IMR-90 (cell line): Measurements from ENCODE around the gene TIPARP. TPM values are rescaled to one million over a fixed set of nuclear protein-coding genes. Genes with fewer than 3 reads are reported as not detected.

ENCODE experiments used
- ATAC-seq: fragments of 200-7000 bp; cut with Tn5 transposase; 2 replicates; pipeline ENCODE4 v1.9.1; 2020; ENCODE audit warnings: low read depth, mild to moderate bottlenecking, moderate library complexity
- BruUV-seq: library from RNA; stranded (reverse); fragments of 400-500 nt; replicated peaks from 2 replicates; lab custom pipeline; 2021; lab: Mats Ljungman, UMichigan
- CTCF ChIA-PET: fragments of 300-600 bp; formaldehyde crosslinking; extraction: SDS; loops from one replicate; lab custom pipeline; 2021; ENCODE audit warnings: antibody characterized with exemption; lab: Yijun Ruan, JAX
- POLR2A ChIA-PET: fragments of 300-600 bp; sonication (Branson Sonifier 250); formaldehyde crosslinking; loops from one replicate; lab custom pipeline; 2022; ENCODE audit warnings: antibody characterized with exemption; ENCODE audit not compliant: unreplicated experiment; lab: Charles Lee
- DNase-seq: peaks from one replicate; pipeline ENCODE4 v3.0.0; 2013
- H2AFZ ChIP-seq: replicated peaks from 2 replicates; pipeline ENCODE3; 2013; ENCODE audit warnings: low read length, mild to moderate bottlenecking; ENCODE audit not compliant: poor library complexity
- H2AK5ac ChIP-seq: 2 replicates; pipeline ENCODE4 v1.6.1; 2013; ENCODE audit warnings: low read depth, low read length, inconsistent platforms
- H2AK9ac ChIP-seq: replicated peaks from 2 replicates; pipeline ENCODE3; 2013; ENCODE audit warnings: mild to moderate bottlenecking, low read depth, low read length, moderate library complexity; ENCODE audit not compliant: poor library complexity
- H2BK120ac ChIP-seq: 2 replicates; pipeline ENCODE4 v1.6.1; 2013; ENCODE audit warnings: low read depth, low read length, inconsistent platforms
- H2BK15ac ChIP-seq: 3 replicates; pipeline ENCODE4 v1.6.1; 2013; ENCODE audit warnings: low read depth, low read length, inconsistent platforms
- H2BK20ac ChIP-seq: 2 replicates; pipeline ENCODE4 v1.6.1; 2013; ENCODE audit warnings: low read depth, mild to moderate bottlenecking, inconsistent platforms, low read length, moderate library complexity
- H2BK5ac ChIP-seq: 2 replicates; pipeline ENCODE4 v1.6.1; 2013; ENCODE audit warnings: mild to moderate bottlenecking, low read depth, low read length, inconsistent platforms; ENCODE audit not compliant: poor library complexity, severe bottlenecking
- H3K14ac ChIP-seq: replicated peaks from 2 replicates; pipeline ENCODE4 v1.6.1; 2013; ENCODE audit warnings: low read depth, low read length, inconsistent platforms
- H3K18ac ChIP-seq: 2 replicates; pipeline ENCODE4 v1.6.1; 2013; ENCODE audit warnings: low read depth, low read length, control low read depth
- H3K23ac ChIP-seq: 2 replicates; pipeline ENCODE4 v1.6.1; 2013; ENCODE audit warnings: low read depth, low read length, inconsistent platforms
- H3K27ac ChIP-seq: 2 replicates; pipeline ENCODE4 v1.5.1; 2013; ENCODE audit warnings: mild to moderate bottlenecking, control low read depth, low read length; ENCODE audit not compliant: insufficient read depth
- H3K27me3 ChIP-seq: 2 replicates; pipeline ENCODE4 v1.6.1; 2013; ENCODE audit warnings: low read length; ENCODE audit not compliant: control insufficient read depth, insufficient read depth
- H3K36me3 ChIP-seq: 2 replicates; pipeline ENCODE4 v1.6.1; 2013; ENCODE audit warnings: low read length, mixed read lengths; ENCODE audit not compliant: control insufficient read depth, insufficient read depth
- H3K4ac ChIP-seq: 2 replicates; pipeline ENCODE4 v1.6.1; 2013; ENCODE audit warnings: low read depth, low read length, inconsistent platforms
- H3K4me1 ChIP-seq: 2 replicates; pipeline ENCODE4 v1.6.1; 2013; ENCODE audit warnings: low read length, mixed read lengths; ENCODE audit not compliant: control insufficient read depth, insufficient read depth
- H3K4me2 ChIP-seq: 2 replicates; pipeline ENCODE4 v1.6.1; 2013; ENCODE audit warnings: low read depth, mild to moderate bottlenecking, control low read depth, low read length, moderate library complexity
- H3K4me3 ChIP-seq: 2 replicates; pipeline ENCODE4 v1.5.1; 2013; ENCODE audit warnings: low read depth, mild to moderate bottlenecking, control low read depth, low read length, moderate library complexity; ENCODE audit not compliant: insufficient read depth
- H3K56ac ChIP-seq: 2 replicates; pipeline ENCODE4 v1.6.1; 2013; ENCODE audit warnings: low read length, inconsistent platforms; ENCODE audit not compliant: insufficient read depth; ENCODE audit errors: extremely low read depth
- H3K79me1 ChIP-seq, 2 experiments: 2 replicates each; pipeline ENCODE4 v1.6.1; 2013; ENCODE audit warnings: low read length in 2 of 2, inconsistent platforms in 1 of 2, low read depth in 1 of 2
- H3K9ac ChIP-seq: 2 replicates; pipeline ENCODE4 v1.6.1; 2013; ENCODE audit warnings: low read depth, low read length, control low read depth
- H3K9me1 ChIP-seq: 2 replicates; pipeline ENCODE4 v1.6.1; 2013; ENCODE audit warnings: low read length, inconsistent platforms; ENCODE audit not compliant: insufficient read depth
- H3K9me3 ChIP-seq: 2 replicates; pipeline ENCODE4 v1.6.1; 2013; ENCODE audit warnings: low read length; ENCODE audit not compliant: control insufficient read depth, insufficient read depth
- H4K20me1 ChIP-seq: 2 replicates; pipeline ENCODE4 v1.6.1; 2013; ENCODE audit warnings: low read length, inconsistent platforms; ENCODE audit not compliant: insufficient read depth
- H4K5ac ChIP-seq: 2 replicates; pipeline ENCODE4 v1.6.1; 2013; ENCODE audit warnings: mild to moderate bottlenecking, low read depth, low read length, control low read depth
- H4K8ac ChIP-seq, 2 experiments: 2 replicates each; pipeline ENCODE4 v1.6.1; 2013; ENCODE audit warnings: low read depth in 2 of 2, low read length in 2 of 2, control low read depth in 1 of 2, inconsistent platforms in 1 of 2
- H4K91ac ChIP-seq: 2 replicates; pipeline ENCODE4 v1.6.1; 2013; ENCODE audit warnings: low read depth, low read length, inconsistent platforms; ENCODE audit not compliant: insufficient read depth
- BHLHE40 ChIP-seq: fragments of 150-350 bp; IDR thresholded peaks from 2 replicates; pipeline ENCODE4 v1.6.1; 2016; ENCODE audit warnings: mild to moderate bottlenecking, low read depth, low read length
- CEBPB ChIP-seq: IDR thresholded peaks from 2 replicates; pipeline ENCODE4 v1.6.1; 2012; ENCODE audit warnings: low read depth, low read length, improper control_type of control experiment
- CHD1 ChIP-seq: IDR thresholded peaks from 2 replicates; pipeline ENCODE4 v1.6.1; 2012; ENCODE audit warnings: low read depth, low read length, improper control_type of control experiment
- ELK1 ChIP-seq: fragments of 150-350 bp; IDR thresholded peaks from 2 replicates; pipeline ENCODE4 v1.6.1; 2016; ENCODE audit warnings: low read depth, mild to moderate bottlenecking, low read length, moderate library complexity, borderline replicate concordance
- FOS ChIP-seq: fragments of 150-350 bp; IDR thresholded peaks from 2 replicates; pipeline ENCODE4 v1.6.1; 2016; ENCODE audit warnings: low read depth, low read length
- MAFK ChIP-seq: IDR thresholded peaks from 2 replicates; pipeline ENCODE4 v1.6.1; 2012; ENCODE audit warnings: low read depth, low read length, improper control_type of control experiment
- MXI1 ChIP-seq: IDR thresholded peaks from 2 replicates; pipeline ENCODE4 v1.6.1; 2012; ENCODE audit warnings: low read depth, mild to moderate bottlenecking, low read length, moderate library complexity, borderline replicate concordance
- POLR2A ChIP-seq: IDR thresholded peaks from 2 replicates; pipeline ENCODE4 v1.6.1; 2012; ENCODE audit warnings: mild to moderate bottlenecking, low read depth, low read length
- RAD21 ChIP-seq: IDR thresholded peaks from 2 replicates; pipeline ENCODE4 v1.6.1; 2012; ENCODE audit warnings: low read length, improper control_type of control experiment
- RCOR1 ChIP-seq: IDR thresholded peaks from 2 replicates; pipeline ENCODE4 v1.6.1; 2012; ENCODE audit warnings: mild to moderate bottlenecking, low read length, improper control_type of control experiment; ENCODE audit not compliant: insufficient replicate concordance
- RFX5 ChIP-seq: IDR thresholded peaks from 2 replicates; pipeline ENCODE4 v1.8.0; 2012; ENCODE audit warnings: low read depth, mild to moderate bottlenecking, low read length, moderate library complexity
- SMC3 ChIP-seq: fragments of 150-350 bp; IDR thresholded peaks from 2 replicates; pipeline ENCODE4 v1.6.1; 2016; ENCODE audit warnings: low read depth, mild to moderate bottlenecking, antibody characterized with exemption, low read length, moderate library complexity
- WGBS, 2 experiments: methylation state at CpG; one replicate each; pipeline versions ENCODE4 v1.1.5 to v1.1.7; 2013; ENCODE audit warnings: missing lambda C conversion rate in 2 of 2; ENCODE audit not compliant: insufficient read length in 1 of 2; ENCODE audit errors: extremely low coverage in 2 of 2; 5-methylcytosine and 5-hydroxymethylcytosine counted together
- dilution Hi-C: fragments of 300-500 bp; cut with HindIII; formaldehyde crosslinking; loops from one replicate; pipeline ENCODE4 v1.14.3; 2018; ENCODE audit warnings: low sequenced_read_pairs; ENCODE audit not compliant: unreplicated experiment
- in situ Hi-C: fragments of 300-500 bp; cut with MboI; formaldehyde crosslinking; loops from 3 replicates; pipeline ENCODE4 v1.14.3; 2019; ENCODE audit warnings: low sequenced_read_pairs, inconsistent platforms, mixed read lengths
- intact Hi-C: fragments of 100-400 bp; cut with micrococcal nuclease; formaldehyde crosslinking; loops from 2 replicates; pipeline ENCODE4 v1.10.0; 2022
- polyA plus RNA-seq, 3 experiments: library from polyadenylated mRNA; depleted of rRNA; stranded (reverse); fragments of >200 nt; gene quantifications; 2 replicates each; pipeline ENCODE4 v1.2.3, GENCODE V29; 2012; ENCODE audit warnings: low replicate concordance in 1 of 3
- total RNA-seq: library from RNA; depleted of rRNA; stranded (reverse); fragments of >200 nt; gene quantifications from 2 replicates; pipeline ENCODE4 v1.2.3, GENCODE V29; 2012
- TF ChIP-seq, protein P1 (sequence below): fragments of 150-350 bp; IDR thresholded peaks from 2 replicates; pipeline ENCODE4 v1.6.1; 2017; ENCODE audit warnings: mild to moderate bottlenecking, antibody characterized with exemption, low read length, low read depth

TIPARP gene
- total and polyA plus RNA-seq, 2 of the 4 experiments (the other 2 are of a cell fraction) = 12.6 to 70.8 TPM

- Histone ChIP-seq H4K5ac (no peak overlapping the region), H3K18ac (no peak overlapping the region), H3K56ac (no peak overlapping the region), H2BK120ac (no peak overlapping the region), H3K36me3 (no peaks in the 10 kb centered on the region), H2BK5ac (no peak overlapping the region), H3K9me3 (no peaks in the 10 kb centered on the region), H3K27ac (no peak overlapping the region), H3K4me3 (no peak overlapping the region), H2AK9ac (no peak overlapping the region), H3K14ac (no peak overlapping the region), H2AFZ (no peak overlapping the region), H3K9me1 (no peaks in the 10 kb centered on the region), H4K8ac (no peak overlapping the region), H3K4me2 (no peak overlapping the region), H2BK15ac (no peak overlapping the region), H2BK20ac (no peak overlapping the region), H3K27me3 (no peaks in the 10 kb centered on the region; the same call in 1 of the 2 replicates), H3K79me1 (no peaks in the 10 kb centered on the region), H2AK5ac (no peak overlapping the region), H3K23ac (no peak overlapping the region), H4K91ac (no peak overlapping the region), H3K9ac (no peak overlapping the region), H3K4ac (no peak overlapping the region), H4K20me1 (no peaks in the 10 kb centered on the region), H3K4me1 (no peaks in the 10 kb centered on the region)
- ATAC-seq (no peak), DNase-seq (no peak)
- TF ChIP-seq, protein P1, sequence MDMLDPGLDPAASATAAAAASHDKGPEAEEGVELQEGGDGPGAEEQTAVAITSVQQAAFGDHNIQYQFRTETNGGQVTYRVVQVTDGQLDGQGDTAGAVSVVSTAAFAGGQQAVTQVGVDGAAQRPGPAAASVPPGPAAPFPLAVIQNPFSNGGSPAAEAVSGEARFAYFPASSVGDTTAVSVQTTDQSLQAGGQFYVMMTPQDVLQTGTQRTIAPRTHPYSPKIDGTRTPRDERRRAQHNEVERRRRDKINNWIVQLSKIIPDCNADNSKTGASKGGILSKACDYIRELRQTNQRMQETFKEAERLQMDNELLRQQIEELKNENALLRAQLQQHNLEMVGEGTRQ = no peak
- TF ChIP-seq MXI1 (no peak), ELK1 (no peak), MAFK (no peak), BHLHE40 (no peak), RFX5 (no peak), RCOR1 (no peak), CHD1 (no peak), RAD21 (no peak), SMC3 (no peak), FOS (no peak), POLR2A (no peak), CEBPB (no peak)
- WGBS, 2 experiments = 100% methylated on average over 1 of the region's 1 CpG; no CpG with 5 or more reads in 1 of the 2 experiments
- dilution Hi-C loops (no loop called here), intact Hi-C loops (no loop called here), in situ Hi-C loops (loop anchor here (25.0 kb wide), 1 partner anchor 493 kb away; no protein-coding TSS in a partner anchor)
- no TSS peak for BruUV-seq
- ChIA-PET CTCF (interaction anchor here (0.9 to 1.0 kb wide), 2 partner anchors 10 to 24 kb away, joined by 3 to 4 read pairs; no protein-coding TSS in a partner anchor), POLR2A (no interaction called here)
Observed at GRCh38 chr3:156654834-156655233, 19.6 kb upstream of the TIPARP start.
